Neural progenitor cell (in vitro differentiated cells): ENCODE data around the gene RAI14.

ENCODE experiments used
- EZH2 ChIP-seq: fragments of 200-600 bp; sonication (generic); IDR thresholded peaks from 2 replicates; pipeline ENCODE4 v1.6.1; 2017; ENCODE audit warnings: antibody characterized with exemption, mild to moderate bottlenecking, moderate library complexity
- TF ChIP-seq, protein P1 (sequence below): fragments of 200-600 bp; sonication (generic); IDR thresholded peaks from 2 replicates; pipeline ENCODE4 v1.5.1; 2017; ENCODE audit warnings: antibody characterized with exemption, mild to moderate bottlenecking

DNA sequence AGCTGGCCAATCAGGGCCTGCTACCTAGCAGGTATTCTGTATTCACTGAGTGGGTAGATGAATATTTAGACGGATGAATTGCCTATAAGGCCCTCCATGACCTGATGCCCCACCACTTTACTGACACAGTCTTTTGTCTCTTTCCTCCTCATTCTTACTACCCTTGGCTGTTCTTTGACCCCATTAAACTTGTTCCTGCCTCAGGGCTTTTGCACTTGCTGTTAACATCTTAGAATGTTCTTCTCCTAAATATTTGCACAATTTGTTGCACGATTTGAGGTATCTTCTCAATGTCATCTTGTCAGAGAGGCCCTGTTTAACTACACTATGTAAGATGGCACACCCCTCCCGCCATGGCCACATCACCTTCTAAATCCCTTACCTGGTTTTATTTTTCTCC lies 179.5 kb downstream of the RAI14 start:
- TF ChIP-seq, protein P1, sequence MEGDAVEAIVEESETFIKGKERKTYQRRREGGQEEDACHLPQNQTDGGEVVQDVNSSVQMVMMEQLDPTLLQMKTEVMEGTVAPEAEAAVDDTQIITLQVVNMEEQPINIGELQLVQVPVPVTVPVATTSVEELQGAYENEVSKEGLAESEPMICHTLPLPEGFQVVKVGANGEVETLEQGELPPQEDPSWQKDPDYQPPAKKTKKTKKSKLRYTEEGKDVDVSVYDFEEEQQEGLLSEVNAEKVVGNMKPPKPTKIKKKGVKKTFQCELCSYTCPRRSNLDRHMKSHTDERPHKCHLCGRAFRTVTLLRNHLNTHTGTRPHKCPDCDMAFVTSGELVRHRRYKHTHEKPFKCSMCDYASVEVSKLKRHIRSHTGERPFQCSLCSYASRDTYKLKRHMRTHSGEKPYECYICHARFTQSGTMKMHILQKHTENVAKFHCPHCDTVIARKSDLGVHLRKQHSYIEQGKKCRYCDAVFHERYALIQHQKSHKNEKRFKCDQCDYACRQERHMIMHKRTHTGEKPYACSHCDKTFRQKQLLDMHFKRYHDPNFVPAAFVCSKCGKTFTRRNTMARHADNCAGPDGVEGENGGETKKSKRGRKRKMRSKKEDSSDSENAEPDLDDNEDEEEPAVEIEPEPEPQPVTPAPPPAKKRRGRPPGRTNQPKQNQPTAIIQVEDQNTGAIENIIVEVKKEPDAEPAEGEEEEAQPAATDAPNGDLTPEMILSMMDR = no peak
- no peak for TF ChIP-seq EZH2
